Measurements from ENCODE around the gene BMP3. TPM values are rescaled to one million over a fixed set of nuclear protein-coding genes. Genes with fewer than 3 reads are reported as not detected.
"Not testable (repeated sequence)": the region's sequence is repeated elsewhere in the genome, so short reads cannot be mapped to it uniquely, and the experiment has no call there.

Gene BMP3
- total RNA-seq, 1 donor from 2014 or later, result 0.07 TPM

DNA sequence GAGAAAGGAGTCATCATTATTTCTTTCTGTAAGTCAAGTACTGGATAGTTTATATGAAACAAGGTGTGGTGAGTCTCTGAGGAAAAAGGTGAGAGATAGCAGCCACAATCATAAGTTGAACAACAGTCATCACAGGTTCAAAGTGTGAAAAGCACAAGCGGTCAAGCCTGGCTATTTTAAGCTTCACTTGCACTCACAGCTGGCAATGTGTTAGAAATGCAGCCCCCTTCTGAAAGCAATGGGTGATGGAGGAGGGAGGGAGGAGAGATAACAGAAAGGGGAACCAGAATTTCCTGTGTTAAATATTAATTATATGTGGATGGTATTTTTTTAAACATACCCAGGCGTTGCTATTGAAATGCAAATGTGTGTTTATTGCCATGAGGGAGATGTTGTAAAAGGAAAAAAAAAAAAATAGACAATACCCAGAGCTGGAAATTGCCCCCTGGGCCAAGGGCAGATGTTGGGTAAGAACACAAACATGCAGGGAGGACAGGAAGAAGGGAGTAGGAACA, 26.9 kb upstream of the BMP3 start:
- Mint-ChIP-seq H3K9me3 (no peaks in the 10 kb centered on the region), H3K4me1 (no peaks in the 10 kb centered on the region), H3K27ac (no peak overlapping the region), H3K36me3 (no peaks in the 10 kb centered on the region), H3K4me3 (no peak overlapping the region), H3K27me3 (ENCODE audit: low read depth) (peaks cover 37% of the 10 kb centered on the region)
- no peak for DNase-seq (ENCODE audit: low spot score in 2 of 2, unreplicated experiment in 2 of 2)
- TF ChIP-seq, protein P1, sequence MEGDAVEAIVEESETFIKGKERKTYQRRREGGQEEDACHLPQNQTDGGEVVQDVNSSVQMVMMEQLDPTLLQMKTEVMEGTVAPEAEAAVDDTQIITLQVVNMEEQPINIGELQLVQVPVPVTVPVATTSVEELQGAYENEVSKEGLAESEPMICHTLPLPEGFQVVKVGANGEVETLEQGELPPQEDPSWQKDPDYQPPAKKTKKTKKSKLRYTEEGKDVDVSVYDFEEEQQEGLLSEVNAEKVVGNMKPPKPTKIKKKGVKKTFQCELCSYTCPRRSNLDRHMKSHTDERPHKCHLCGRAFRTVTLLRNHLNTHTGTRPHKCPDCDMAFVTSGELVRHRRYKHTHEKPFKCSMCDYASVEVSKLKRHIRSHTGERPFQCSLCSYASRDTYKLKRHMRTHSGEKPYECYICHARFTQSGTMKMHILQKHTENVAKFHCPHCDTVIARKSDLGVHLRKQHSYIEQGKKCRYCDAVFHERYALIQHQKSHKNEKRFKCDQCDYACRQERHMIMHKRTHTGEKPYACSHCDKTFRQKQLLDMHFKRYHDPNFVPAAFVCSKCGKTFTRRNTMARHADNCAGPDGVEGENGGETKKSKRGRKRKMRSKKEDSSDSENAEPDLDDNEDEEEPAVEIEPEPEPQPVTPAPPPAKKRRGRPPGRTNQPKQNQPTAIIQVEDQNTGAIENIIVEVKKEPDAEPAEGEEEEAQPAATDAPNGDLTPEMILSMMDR (IDR thresholded peaks at IDR 0.05; ENCODE audit: unreplicated experiment), result no peak

DNA sequence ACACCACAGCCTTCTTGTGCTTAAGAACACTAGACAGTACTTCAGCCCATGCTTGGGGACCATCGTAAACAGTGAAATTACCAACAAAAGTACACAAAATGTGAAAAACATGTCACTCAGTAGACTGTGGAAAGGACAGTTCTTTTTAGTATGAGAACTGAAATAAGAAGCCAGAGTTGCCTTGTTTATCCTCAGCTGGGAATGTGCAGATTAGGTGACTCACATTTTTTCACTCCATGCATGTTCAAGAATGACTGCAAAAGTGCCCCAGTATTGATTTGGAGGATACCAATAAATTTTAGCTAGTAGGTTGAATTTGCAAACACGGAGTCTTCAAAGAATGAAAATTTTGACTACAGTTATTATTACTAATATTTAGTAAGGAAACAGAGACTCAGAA, 23.1 kb upstream of the BMP3 start:
- Mint-ChIP-seq H3K9me3 (no peaks in the 10 kb centered on the region), H3K4me3 (no peak overlapping the region), H3K36me3 (no peaks in the 10 kb centered on the region), H3K4me1 (no peaks in the 10 kb centered on the region), H3K27ac (no peak overlapping the region), H3K27me3 (ENCODE audit: low read depth) (peaks cover 43% of the 10 kb centered on the region)
- TF ChIP-seq, protein P1 (IDR thresholded peaks at IDR 0.05; ENCODE audit: unreplicated experiment), result no peak
- no peak for DNase-seq (ENCODE audit: low spot score in 2 of 2, unreplicated experiment in 2 of 2)

DNA sequence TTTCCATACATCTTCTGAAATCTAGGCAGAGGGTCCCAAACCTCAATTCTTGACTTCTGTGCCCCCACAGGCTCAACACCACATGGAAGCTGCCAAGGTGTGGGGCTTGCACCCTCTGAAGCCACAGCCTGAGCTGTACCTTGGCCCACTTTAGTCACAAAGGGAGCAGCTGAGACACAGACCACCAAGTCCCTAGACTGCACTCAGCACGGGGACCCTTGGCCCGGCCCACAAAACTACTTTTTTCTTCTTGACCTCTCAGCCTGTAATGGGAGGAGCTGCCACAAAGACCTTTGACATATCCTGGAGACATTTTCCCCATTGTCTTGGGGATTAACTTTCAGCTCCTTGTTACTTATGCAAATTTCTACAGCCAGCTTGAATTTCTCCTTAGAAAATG, 13.9 kb upstream of the BMP3 start:
- peaks cover 42% of the 10 kb centered on the region for H3K27me3 Mint-ChIP-seq (ENCODE audit: low read depth)

DNA sequence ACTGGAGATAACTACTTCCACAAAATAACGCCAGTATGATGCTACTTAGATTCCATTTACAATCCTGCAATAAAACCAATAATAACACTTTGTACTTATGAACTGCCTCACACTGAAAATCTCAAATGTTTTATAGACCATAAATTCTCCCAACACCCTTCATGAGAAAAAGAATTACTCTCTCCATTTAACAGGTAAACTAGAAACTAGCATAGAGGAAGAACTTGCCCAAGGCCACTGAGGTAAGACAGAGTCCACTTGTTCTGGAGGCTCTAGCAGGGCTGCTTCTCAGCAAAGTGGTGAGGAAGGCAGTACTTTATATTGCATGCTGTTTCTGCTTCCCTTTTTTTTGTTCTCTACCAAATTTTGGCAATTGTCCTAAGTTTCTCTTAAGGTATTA, 11.5 kb upstream of the BMP3 start:
- H3K27ac Mint-ChIP-seq, result no peak overlapping the region
- H3K9me3 Mint-ChIP-seq, result peaks cover 9% of the 10 kb centered on the region
- no peak overlapping the region for H3K4me3 Mint-ChIP-seq
- peaks cover 45% of the 10 kb centered on the region for H3K27me3 Mint-ChIP-seq (ENCODE audit: low read depth)
- no peak for DNase-seq (ENCODE audit: low spot score in 2 of 2, unreplicated experiment in 2 of 2)
- no peaks in the 10 kb centered on the region for H3K36me3 Mint-ChIP-seq
- TF ChIP-seq, protein P1 (IDR thresholded peaks at IDR 0.05; ENCODE audit: unreplicated experiment), result no peak
- H3K4me1 Mint-ChIP-seq, result peaks cover 17% of the 10 kb centered on the region

More for the DNA sequence above, 13.9 kb upstream of the BMP3 start:
- H3K4me3 Mint-ChIP-seq; H3K36me3 Mint-ChIP-seq; DNase-seq (ENCODE audit: low spot score in 2 of 2, unreplicated experiment in 2 of 2); H3K4me1 Mint-ChIP-seq; H3K27ac Mint-ChIP-seq: not testable (repeated sequence)
- H3K9me3 Mint-ChIP-seq, result peaks cover 13% of the 10 kb centered on the region

DNA sequence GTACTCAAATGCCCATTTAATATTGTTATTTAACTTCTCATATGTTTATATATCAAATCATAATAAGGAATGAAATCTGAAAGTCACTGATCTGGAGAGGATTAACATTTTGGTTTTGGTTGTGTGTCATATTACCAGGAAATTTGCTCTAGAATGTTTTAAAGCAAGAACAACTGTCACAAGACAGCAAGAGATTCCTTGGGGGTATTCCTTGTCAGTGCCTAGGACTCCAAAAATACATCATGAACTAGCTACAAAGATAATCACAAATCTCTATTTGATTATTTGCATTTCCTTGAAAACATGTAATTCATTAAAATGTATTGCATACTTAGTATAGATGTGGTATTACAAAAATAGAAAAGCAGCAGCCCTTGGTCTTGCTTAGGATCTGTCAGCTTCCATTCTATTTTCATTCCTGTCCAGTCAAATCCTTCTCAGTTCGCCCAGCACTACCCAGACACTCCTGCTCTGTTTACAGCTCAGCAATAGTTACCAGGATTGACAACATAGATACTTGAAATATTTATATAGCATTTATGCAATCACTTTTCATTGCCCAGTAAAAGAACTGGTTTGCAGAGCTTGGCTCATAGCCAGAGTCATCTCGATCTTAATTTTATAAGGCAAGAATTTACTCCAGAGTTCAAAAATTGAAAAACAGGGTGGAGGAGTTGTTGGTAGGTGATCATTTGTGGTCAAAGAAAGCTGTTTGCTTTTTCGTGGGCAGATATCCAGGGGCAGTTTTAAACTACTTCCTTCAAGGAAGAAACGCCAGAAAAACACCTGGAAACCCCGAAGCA, 9.2 kb upstream of the BMP3 start:
- Mint-ChIP-seq H3K36me3 (no peaks in the 10 kb centered on the region), H3K4me1 (peaks cover 17% of the 10 kb centered on the region), H3K27me3 (ENCODE audit: low read depth) (peaks cover 58% of the 10 kb centered on the region), H3K4me3 (no peak overlapping the region), H3K9me3 (peaks cover under 1% of the 10 kb centered on the region), H3K27ac (no peak overlapping the region)
- TF ChIP-seq, protein P1 (IDR thresholded peaks at IDR 0.05; ENCODE audit: unreplicated experiment), result no peak
- no peak for DNase-seq (ENCODE audit: low spot score in 2 of 2, unreplicated experiment in 2 of 2)

DNA sequence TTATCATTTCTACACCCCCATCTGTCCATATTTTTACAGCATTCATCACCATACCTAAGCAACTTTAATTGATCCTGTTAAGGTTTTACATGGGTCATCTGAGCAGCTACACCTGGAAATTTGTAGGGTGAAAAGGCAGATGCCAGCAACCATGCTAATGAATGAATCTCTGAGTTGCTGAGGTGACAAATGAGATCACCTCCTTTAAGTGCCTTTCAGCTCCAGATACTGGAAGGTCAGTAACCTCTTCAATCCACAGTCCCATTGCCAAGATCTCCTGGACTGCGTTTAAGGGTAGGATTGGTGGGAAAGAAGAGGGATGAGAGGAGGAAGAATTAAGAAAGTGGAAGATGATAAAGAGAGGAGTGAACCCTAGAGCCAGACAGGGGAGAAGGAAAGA, 8.5 kb upstream of the BMP3 start:
- Mint-ChIP-seq H3K4me3 (no peak overlapping the region), H3K4me1 (peaks cover 17% of the 10 kb centered on the region), H3K9me3 (no peaks in the 10 kb centered on the region), H3K27ac (no peak overlapping the region), H3K36me3 (no peaks in the 10 kb centered on the region), H3K27me3 (ENCODE audit: low read depth) (peaks cover 60% of the 10 kb centered on the region)
- TF ChIP-seq, protein P1 (IDR thresholded peaks at IDR 0.05; ENCODE audit: unreplicated experiment), result no peak
- no peak for DNase-seq (ENCODE audit: low spot score in 2 of 2, unreplicated experiment in 2 of 2)
